ENCODE data around the gene CEACAM4. TPM values are rescaled to one million over a fixed set of nuclear protein-coding genes. Genes with fewer than 3 reads are reported as not detected.

The CEACAM4 gene
- total and polyA plus RNA-seq, 2 of the 4 experiments (the other 2 are of a cell fraction), result not detected

DNA sequence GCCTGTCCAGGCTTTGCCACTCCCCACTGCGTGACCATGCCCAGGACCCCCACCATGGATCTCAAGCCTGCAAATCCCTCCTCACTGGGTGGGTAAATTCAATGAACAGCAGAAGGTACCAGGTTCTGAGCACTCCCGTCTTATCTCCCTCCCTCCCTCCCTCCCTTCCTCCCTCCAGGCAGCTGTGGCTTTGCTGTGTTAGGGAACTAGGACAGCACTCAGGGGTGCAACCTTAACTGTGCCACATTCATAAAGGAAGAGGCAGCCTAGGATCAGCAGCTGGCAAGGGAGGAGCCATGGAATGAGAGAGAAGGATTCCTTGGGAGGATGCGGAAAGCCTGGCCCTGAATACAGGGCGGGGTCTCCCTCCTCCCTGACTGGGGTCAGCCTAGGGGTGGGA lies 5.6 kb downstream of the CEACAM4 start:
- Histone ChIP-seq H3K4me2 (ENCODE audit: low read depth, low read length) (no peak overlapping the region), H3K4me1 (ENCODE audit: control insufficient read depth, insufficient read depth, low read length) (no peaks in the 10 kb centered on the region), H2AFZ (replicated peaks; ENCODE audit: low read length, poor library complexity) (no peak overlapping the region), H4K91ac (ENCODE audit: insufficient read depth, low read depth, low read length) (no peak overlapping the region), H3K27me3 (ENCODE audit: control insufficient read depth, insufficient read depth, low read length) (no peaks in the 10 kb centered on the region), H3K9ac (ENCODE audit: low read depth, low read length) (no peak overlapping the region), H4K8ac (ENCODE audit: low read depth in 2 of 2, low read length in 2 of 2) (no peak overlapping the region), H4K5ac (ENCODE audit: low read depth, low read length) (no peak overlapping the region), H3K36me3 (ENCODE audit: control insufficient read depth, insufficient read depth, low read length) (no peaks in the 10 kb centered on the region), H2BK120ac (ENCODE audit: low read depth, low read length) (no peak overlapping the region), H2AK9ac (replicated peaks; ENCODE audit: low read depth, low read length, poor library complexity) (no peak overlapping the region), H3K4ac (ENCODE audit: low read depth, low read length) (no peak overlapping the region), H2AK5ac (ENCODE audit: low read depth, low read length) (no peak overlapping the region), H2BK20ac (ENCODE audit: low read depth, low read length) (no peak overlapping the region), H3K18ac (ENCODE audit: low read depth, low read length) (no peak overlapping the region), H2BK5ac (ENCODE audit: low read depth, low read length, poor library complexity, severe bottlenecking) (no peak overlapping the region), H2BK15ac (ENCODE audit: low read depth, low read length) (no peak overlapping the region), H3K9me1 (ENCODE audit: insufficient read depth, low read length) (no peaks in the 10 kb centered on the region), H3K56ac (ENCODE audit: extremely low read depth, insufficient read depth, low read length) (no peak overlapping the region), H3K4me3 (ENCODE audit: insufficient read depth, low read depth, low read length) (no peak overlapping the region), H3K14ac (replicated peaks; ENCODE audit: low read depth, low read length) (no peak overlapping the region), H3K23ac (ENCODE audit: low read depth, low read length) (no peak overlapping the region), H3K9me3 (ENCODE audit: control insufficient read depth, insufficient read depth, low read length) (no peaks in the 10 kb centered on the region), H4K20me1 (ENCODE audit: insufficient read depth, low read length) (no peaks in the 10 kb centered on the region), H3K79me1 (ENCODE audit: low read depth in 1 of 2, low read length in 2 of 2) (no peaks in the 10 kb centered on the region), H3K27ac (ENCODE audit: insufficient read depth, low read length) (no peak overlapping the region)
- no peak for ATAC-seq (ENCODE audit: low read depth)
- in situ Hi-C loops (cut with MboI; ENCODE audit: low sequenced_read_pairs) (no loop called here), intact Hi-C loops (cut with micrococcal nuclease) (no loop called here), dilution Hi-C loops (cut with HindIII; ENCODE audit: low sequenced_read_pairs, unreplicated experiment) (no loop called here)
- ChIA-PET POLR2A (ENCODE audit: unreplicated experiment) (no interaction called here), CTCF (no interaction called here)
- DNase-seq, result no peak
- BruUV-seq (replicated peaks), result no TSS peak
- TF ChIP-seq FOS (IDR thresholded peaks at IDR 0.05; ENCODE audit: low read depth, low read length) (no peak), MXI1 (IDR thresholded peaks at IDR 0.05; ENCODE audit: borderline replicate concordance, low read depth, low read length) (no peak), RFX5 (IDR thresholded peaks at IDR 0.05; ENCODE audit: low read depth, low read length) (no peak), RAD21 (IDR thresholded peaks at IDR 0.05; ENCODE audit: low read length) (no peak), SMC3 (IDR thresholded peaks at IDR 0.05; ENCODE audit: low read depth, low read length) (no peak), CTCF (conservative IDR thresholded peaks at IDR 0.05; ENCODE audit: low read depth, low read length) (no peak), CHD1 (IDR thresholded peaks at IDR 0.05; ENCODE audit: low read depth, low read length) (no peak), MAFK (IDR thresholded peaks at IDR 0.05; ENCODE audit: low read depth, low read length) (no peak)
- WGBS, 2 experiments (ENCODE audit: extremely low coverage in 2 of 2, insufficient read length in 1 of 2), result no CpG with 5 or more reads among the region's 4 CpGs
